HepG2 (cell line): ENCODE data around the gene RABGAP1L.

Experiments used
- ASH2L ChIP-seq: fragments of 300-600, 200-600 bp; sonication (generic); IDR thresholded peaks from 2 replicates; pipeline ENCODE4 v1.7.0; 2017; ENCODE audit warnings: low read depth, mild to moderate bottlenecking, moderate library complexity, mixed read lengths, low read length; ENCODE audit not compliant: insufficient read length
- TF ChIP-seq, protein P1 (sequence below): sonication (generic); formaldehyde crosslinking; IDR thresholded peaks from 2 replicates; pipeline ENCODE4 v1.5.0; 2020; ENCODE audit warnings: mild to moderate bottlenecking, missing genetic modification reagents, moderate library complexity

DNA sequence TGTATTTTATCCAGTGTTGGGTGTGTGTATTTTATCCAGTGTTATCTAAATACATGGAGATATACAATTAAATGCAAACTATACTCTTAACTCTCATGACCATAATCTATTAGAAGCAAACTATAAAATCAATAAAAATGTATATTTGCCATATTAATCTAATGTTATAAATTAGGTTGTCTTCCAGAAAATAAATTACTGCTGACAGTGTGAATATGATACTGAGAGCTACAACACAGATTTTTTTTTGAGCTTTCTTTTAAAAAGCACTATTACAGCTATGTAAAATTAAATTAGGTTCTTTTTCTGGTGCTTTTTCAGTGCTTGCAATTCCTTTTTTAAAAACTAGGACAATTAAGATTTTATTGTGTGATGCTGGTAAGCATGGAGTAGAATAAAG is 269.4 kb downstream of the RABGAP1L start:
- TF ChIP-seq, protein P1, sequence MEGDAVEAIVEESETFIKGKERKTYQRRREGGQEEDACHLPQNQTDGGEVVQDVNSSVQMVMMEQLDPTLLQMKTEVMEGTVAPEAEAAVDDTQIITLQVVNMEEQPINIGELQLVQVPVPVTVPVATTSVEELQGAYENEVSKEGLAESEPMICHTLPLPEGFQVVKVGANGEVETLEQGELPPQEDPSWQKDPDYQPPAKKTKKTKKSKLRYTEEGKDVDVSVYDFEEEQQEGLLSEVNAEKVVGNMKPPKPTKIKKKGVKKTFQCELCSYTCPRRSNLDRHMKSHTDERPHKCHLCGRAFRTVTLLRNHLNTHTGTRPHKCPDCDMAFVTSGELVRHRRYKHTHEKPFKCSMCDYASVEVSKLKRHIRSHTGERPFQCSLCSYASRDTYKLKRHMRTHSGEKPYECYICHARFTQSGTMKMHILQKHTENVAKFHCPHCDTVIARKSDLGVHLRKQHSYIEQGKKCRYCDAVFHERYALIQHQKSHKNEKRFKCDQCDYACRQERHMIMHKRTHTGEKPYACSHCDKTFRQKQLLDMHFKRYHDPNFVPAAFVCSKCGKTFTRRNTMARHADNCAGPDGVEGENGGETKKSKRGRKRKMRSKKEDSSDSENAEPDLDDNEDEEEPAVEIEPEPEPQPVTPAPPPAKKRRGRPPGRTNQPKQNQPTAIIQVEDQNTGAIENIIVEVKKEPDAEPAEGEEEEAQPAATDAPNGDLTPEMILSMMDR = no peak
- no peak for TF ChIP-seq ASH2L
